Vagina (tissue), 2 donors: ENCODE results near the gene FRMD3. TPM values are rescaled to one million over a fixed set of nuclear protein-coding genes. Genes with fewer than 3 reads are reported as not detected.

ENCODE experiments used
- DNase-seq, 2 donors: peaks; one replicate each; pipeline ENCODE4 v3.0.0-alpha.2; 2017; ENCODE audit errors: extremely low spot score in 2 of 2
- H3K27ac ChIP-seq: fragments of 200-600 bp; sonication (generic); one replicate; pipeline ENCODE4 v1.5.1; 2019
- H3K27me3 ChIP-seq: fragments of 200-600 bp; sonication (generic); one replicate; pipeline ENCODE4 v1.5.1; 2019
- H3K36me3 ChIP-seq, 2 donors: fragments of 200-600 bp; sonication (generic); one replicate each; pipeline ENCODE4 v1.5.1; 2017 to 2019
- H3K4me1 ChIP-seq: fragments of 200-600 bp; sonication (generic); one replicate; pipeline ENCODE4 v1.5.1; 2019
- H3K4me3 ChIP-seq, 2 donors: fragments of 200-600 bp; sonication (generic); 1 replicate in 1 of 2; 2 replicates in 1 of 2; pipeline ENCODE4 v1.5.1; 2016 to 2019
- H3K9me3 ChIP-seq: fragments of 200-600 bp; sonication (generic); one replicate; pipeline ENCODE4 v1.5.1; 2019
- POLR2A ChIP-seq, 2 donors: fragments of 450-650 bp; IDR thresholded peaks; one replicate each; pipeline ENCODE4 v1.6.1; 2017; ENCODE audit warnings: antibody characterized with exemption in 2 of 2, mild to moderate bottlenecking in 2 of 2, moderate library complexity in 2 of 2
- POLR2AphosphoS5 ChIP-seq, 2 donors: sonication (generic); formaldehyde crosslinking; IDR thresholded peaks; one replicate each; pipeline ENCODE4 v1.9.0; 2017; ENCODE audit warnings: antibody characterized with exemption in 2 of 2, mild to moderate bottlenecking in 2 of 2, low read depth in 1 of 2; ENCODE audit not compliant: insufficient read depth in 1 of 2
- intact Hi-C: fragments of 100-400 bp; cut with DNase I; formaldehyde crosslinking; loops from one replicate; pipeline ENCODE4 v1.15.1; 2023
- total RNA-seq: library from RNA; depleted of rRNA; stranded (reverse); fragments of >200 nt; gene quantifications from one replicate; pipeline ENCODE4 v1.2.3, GENCODE V29; 2016
- TF ChIP-seq, protein P1 (sequence below), 3 experiments: fragments of 450-650 bp in 2 of 3; fragments of 200-600 bp in 1 of 3; sonication (generic) in 1 of 3; IDR thresholded peaks; one replicate each; pipeline ENCODE4 v1.5.1; 2017 to 2019; ENCODE audit warnings: antibody characterized with exemption in 3 of 3, mild to moderate bottlenecking in 2 of 3, moderate library complexity in 2 of 3

Gene FRMD3
- total RNA-seq, 1 donor from 2014 or later, result 13.8 TPM

DNA sequence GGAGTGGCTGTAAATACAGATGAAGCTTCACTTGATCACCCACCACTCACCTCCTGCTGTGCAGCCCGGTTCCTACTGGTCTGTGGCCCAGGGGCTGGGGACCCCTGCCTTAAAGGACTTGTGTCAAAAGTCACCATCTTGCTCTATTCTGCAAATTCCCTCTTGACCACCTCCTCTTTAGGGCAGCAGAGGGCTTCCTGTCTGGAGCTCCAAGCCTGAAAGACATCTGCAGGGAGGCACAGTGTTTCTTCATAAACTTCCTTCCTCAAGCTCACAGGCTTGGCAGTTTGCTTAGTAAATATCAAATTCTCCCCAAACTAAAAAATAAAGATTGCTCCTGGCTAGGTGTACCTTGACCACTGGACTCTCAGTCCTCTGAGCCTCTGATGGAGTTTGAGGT, 104.4 kb downstream of the FRMD3 start:
- H3K36me3 ChIP-seq, result no peaks in the 10 kb centered on the region
- DNase-seq, result no peak
- no peaks in the 10 kb centered on the region for H3K27me3 ChIP-seq
- H3K4me1 ChIP-seq, result peaks cover 18% of the 10 kb centered on the region
- no peak overlapping the region for H3K4me3 ChIP-seq
- intact Hi-C loops, result no loop called here
- no peaks in the 10 kb centered on the region for H3K9me3 ChIP-seq
- TF ChIP-seq, protein P1, sequence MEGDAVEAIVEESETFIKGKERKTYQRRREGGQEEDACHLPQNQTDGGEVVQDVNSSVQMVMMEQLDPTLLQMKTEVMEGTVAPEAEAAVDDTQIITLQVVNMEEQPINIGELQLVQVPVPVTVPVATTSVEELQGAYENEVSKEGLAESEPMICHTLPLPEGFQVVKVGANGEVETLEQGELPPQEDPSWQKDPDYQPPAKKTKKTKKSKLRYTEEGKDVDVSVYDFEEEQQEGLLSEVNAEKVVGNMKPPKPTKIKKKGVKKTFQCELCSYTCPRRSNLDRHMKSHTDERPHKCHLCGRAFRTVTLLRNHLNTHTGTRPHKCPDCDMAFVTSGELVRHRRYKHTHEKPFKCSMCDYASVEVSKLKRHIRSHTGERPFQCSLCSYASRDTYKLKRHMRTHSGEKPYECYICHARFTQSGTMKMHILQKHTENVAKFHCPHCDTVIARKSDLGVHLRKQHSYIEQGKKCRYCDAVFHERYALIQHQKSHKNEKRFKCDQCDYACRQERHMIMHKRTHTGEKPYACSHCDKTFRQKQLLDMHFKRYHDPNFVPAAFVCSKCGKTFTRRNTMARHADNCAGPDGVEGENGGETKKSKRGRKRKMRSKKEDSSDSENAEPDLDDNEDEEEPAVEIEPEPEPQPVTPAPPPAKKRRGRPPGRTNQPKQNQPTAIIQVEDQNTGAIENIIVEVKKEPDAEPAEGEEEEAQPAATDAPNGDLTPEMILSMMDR (IDR thresholded peaks at IDR 0.05), result no peak
- no peak for TF ChIP-seq POLR2AphosphoS5 (IDR thresholded peaks at IDR 0.05; ENCODE audit: insufficient read depth in 1 of 2, low read depth in 1 of 2)
- no peak for TF ChIP-seq POLR2A (IDR thresholded peaks at IDR 0.05)
- no peak overlapping the region for H3K27ac ChIP-seq

DNA sequence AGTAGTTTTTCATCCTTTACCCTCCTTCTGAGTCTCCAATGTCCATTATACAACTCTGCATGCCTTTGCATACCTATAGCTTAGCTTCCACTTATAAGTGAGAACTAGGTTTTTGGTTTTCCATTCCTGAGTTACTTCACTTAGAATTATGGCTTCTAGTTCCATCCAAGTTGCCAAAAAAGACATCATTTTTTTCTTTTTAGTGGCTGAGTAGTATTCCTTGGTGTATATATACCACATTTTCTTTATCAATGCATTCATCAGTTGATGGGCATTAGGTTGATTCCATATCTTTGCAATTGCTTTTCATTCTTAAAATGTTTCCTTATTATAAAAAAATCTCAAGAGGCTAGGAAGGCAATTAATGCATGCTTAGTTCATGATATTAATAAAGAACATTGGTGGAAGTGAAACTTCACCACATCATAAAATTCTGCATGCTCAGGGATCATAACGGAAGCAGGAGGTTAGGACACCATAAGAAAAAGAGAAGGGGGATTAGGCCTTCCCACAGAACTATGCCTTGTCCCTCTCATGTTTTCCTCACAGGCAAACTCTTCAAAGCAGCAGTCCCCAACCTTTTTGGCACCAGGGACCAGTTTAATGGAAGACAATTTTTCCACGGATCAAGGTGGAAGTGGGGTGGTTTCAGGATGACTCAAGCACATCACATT, 105.2 kb downstream of the FRMD3 start:
- DNase-seq, result no peak
- intact Hi-C loops, result no loop called here
- peaks cover 18% of the 10 kb centered on the region for H3K4me1 ChIP-seq
- H3K4me3 ChIP-seq, result no peak overlapping the region
- no peaks in the 10 kb centered on the region for H3K9me3 ChIP-seq
- no peak overlapping the region for H3K27ac ChIP-seq
- no peaks in the 10 kb centered on the region for H3K27me3 ChIP-seq
- H3K36me3 ChIP-seq, result no peaks in the 10 kb centered on the region
- no peak for TF ChIP-seq POLR2AphosphoS5 (IDR thresholded peaks at IDR 0.05; ENCODE audit: insufficient read depth in 1 of 2, low read depth in 1 of 2)
- TF ChIP-seq, protein P1 (IDR thresholded peaks at IDR 0.05), result no peak
- no peak for TF ChIP-seq POLR2A (IDR thresholded peaks at IDR 0.05)

DNA sequence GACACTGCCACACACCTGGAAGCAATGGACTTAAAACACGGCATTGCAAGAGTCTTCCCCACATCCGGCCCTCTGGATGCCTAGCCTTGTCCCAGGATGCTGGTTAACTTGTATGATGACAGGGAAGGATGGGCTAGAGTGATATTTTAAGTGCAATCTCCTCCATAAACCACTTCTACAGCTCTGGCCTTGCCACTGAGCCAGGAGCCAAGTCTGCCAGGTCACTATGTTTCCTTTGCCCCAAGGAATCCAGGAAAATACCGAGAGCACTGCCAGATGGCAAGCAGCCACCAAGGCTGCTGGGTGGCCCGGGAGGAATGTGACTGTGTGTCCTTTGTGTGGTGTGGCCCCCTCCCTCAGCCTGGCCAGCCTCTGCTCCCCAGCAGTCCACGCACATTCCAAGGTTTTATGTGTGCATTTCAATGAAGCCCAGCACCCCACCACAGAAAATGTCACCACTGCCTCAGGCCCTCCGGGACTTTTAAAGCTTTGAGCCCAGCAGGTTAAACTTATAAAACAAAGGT, 106.0 kb downstream of the FRMD3 start:
- no peak overlapping the region for H3K4me3 ChIP-seq
- no peaks in the 10 kb centered on the region for H3K27me3 ChIP-seq
- intact Hi-C loops, result no loop called here
- H3K27ac ChIP-seq, result no peak overlapping the region
- no peaks in the 10 kb centered on the region for H3K36me3 ChIP-seq
- no peak for DNase-seq
- no peak for TF ChIP-seq POLR2A (IDR thresholded peaks at IDR 0.05)
- TF ChIP-seq POLR2AphosphoS5 (IDR thresholded peaks at IDR 0.05; ENCODE audit: insufficient read depth in 1 of 2, low read depth in 1 of 2), result peak in 1 of 2 donors; percentile 32
- TF ChIP-seq, protein P1 (IDR thresholded peaks at IDR 0.05), result no peak
- peaks cover 18% of the 10 kb centered on the region for H3K4me1 ChIP-seq
- no peaks in the 10 kb centered on the region for H3K9me3 ChIP-seq

DNA sequence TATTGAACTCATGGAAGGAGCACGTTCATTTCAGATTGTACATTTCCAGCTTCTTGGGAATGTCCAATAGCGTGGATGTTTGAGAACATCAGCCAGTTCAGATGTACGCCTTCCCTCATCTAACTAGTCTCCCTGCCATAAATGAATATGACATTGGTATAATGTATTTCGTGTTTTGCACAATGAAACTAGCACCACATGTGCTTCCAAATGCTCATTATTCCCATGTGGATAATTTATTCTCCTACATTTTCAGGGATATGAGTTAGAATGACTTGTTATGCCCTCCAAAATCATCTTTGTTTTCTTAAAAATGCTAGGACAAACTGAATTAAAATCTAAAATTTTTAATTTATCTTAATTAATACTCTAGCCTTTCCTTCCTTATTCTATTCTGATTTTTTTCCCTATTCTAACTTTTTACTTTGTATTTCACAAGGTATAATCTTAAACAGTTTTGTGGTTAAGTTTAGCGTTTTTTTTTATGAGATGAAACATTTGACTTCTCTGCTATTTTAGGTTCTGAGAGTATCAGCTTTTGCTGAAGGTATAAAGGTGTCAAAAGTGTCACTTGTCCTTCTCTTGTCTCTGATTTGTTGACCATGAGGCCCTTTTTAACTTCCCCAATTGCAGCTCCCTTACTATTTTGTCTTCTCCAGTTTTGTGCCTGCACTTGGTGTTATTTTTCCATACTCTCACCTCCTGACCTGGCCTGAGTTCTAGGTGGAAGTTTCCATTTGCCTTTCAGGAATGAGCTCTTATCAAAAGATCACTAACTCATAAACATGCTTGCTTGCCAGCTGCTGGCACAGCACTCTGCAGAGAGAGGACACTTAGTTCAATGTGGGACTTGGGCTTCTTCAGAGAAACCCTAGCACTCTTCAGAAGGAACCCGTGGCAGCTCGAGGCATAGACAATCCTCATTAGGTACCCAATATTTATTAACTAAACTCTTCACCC, 106.8 kb downstream of the FRMD3 start:
- Histone ChIP-seq H3K9me3 (no peaks in the 10 kb centered on the region), H3K27me3 (no peaks in the 10 kb centered on the region), H3K4me3 (no peak overlapping the region), H3K36me3 (no peaks in the 10 kb centered on the region), H3K4me1 (peaks cover 18% of the 10 kb centered on the region), H3K27ac (no peak overlapping the region)
- intact Hi-C loops, result no loop called here
- TF ChIP-seq POLR2AphosphoS5 (IDR thresholded peaks at IDR 0.05; ENCODE audit: insufficient read depth in 1 of 2, low read depth in 1 of 2) (peak in 1 of 2 donors; percentile 26), POLR2A (IDR thresholded peaks at IDR 0.05) (no peak)
- TF ChIP-seq, protein P1 (IDR thresholded peaks at IDR 0.05), result no peak
- no peak for DNase-seq
